ENCODE data around the gene GINS1.

- no peak for TF ChIP-seq CTCF (conservative IDR thresholded peaks at IDR 0.05)
- no peak for TF ChIP-seq ZFX (IDR thresholded peaks at IDR 0.05)
Measured at GRCh38 chr20:25457886-25458680, 50.6 kb downstream of the GINS1 start.

All from C4-2B (cell line).